Neural cell (in vitro differentiated cells): ENCODE results near the gene GCLM. TPM values are rescaled to one million over a fixed set of nuclear protein-coding genes. Genes with fewer than 3 reads are reported as not detected.

Source experiments
- H2AFZ ChIP-seq: fragments of 200-600, 300-800 bp; sonication (generic), shearing (Covaris generic); 2 replicates; pipeline ENCODE4 v1.6.0; 2014; ENCODE audit warnings: low read depth, mild to moderate bottlenecking, antibody characterized with exemption, low read length, moderate library complexity
- H3F3A ChIP-seq: fragments of 200-600 bp; shearing (Covaris generic); 2 replicates; pipeline ENCODE4 v1.6.1; 2016; ENCODE audit warnings: mild to moderate bottlenecking, moderate library complexity, mixed read lengths, antibody characterized with exemption, low read length; ENCODE audit not compliant: insufficient read depth, poor library complexity, severe bottlenecking
- H3K27ac ChIP-seq: fragments of 200-600, 300-800 bp; sonication (generic), shearing (Covaris generic); 2 replicates; pipeline ENCODE4 v1.5.1; 2014; ENCODE audit warnings: mild to moderate bottlenecking, low read length, moderate library complexity
- H3K27me3 ChIP-seq: fragments of 300-800, 200-600 bp; sonication (generic), shearing (Covaris generic); 2 replicates; pipeline ENCODE4 v1.6.0; 2014; ENCODE audit warnings: mild to moderate bottlenecking, low read depth, low read length, moderate library complexity; ENCODE audit not compliant: insufficient read depth
- H3K36me3 ChIP-seq: fragments of 300-800, 200-600 bp; sonication (generic), shearing (Covaris generic); 2 replicates; pipeline ENCODE4 v1.5.1; 2014; ENCODE audit warnings: mild to moderate bottlenecking, antibody characterized with exemption, low read length, moderate library complexity; ENCODE audit not compliant: insufficient read depth
- H3K4me2 ChIP-seq: fragments of 300-800, 200-600 bp; sonication (generic), shearing (Covaris generic); 2 replicates; pipeline ENCODE4 v1.6.0; 2014; ENCODE audit warnings: mild to moderate bottlenecking, low read length
- H3K4me3 ChIP-seq: fragments of 300-800, 200-600 bp; sonication (generic), shearing (Covaris generic); 2 replicates; pipeline ENCODE4 v1.5.1; 2014; ENCODE audit warnings: mild to moderate bottlenecking, low read length, moderate library complexity
- H3K79me2 ChIP-seq: fragments of 200-600 bp; shearing (Covaris generic); replicated peaks from 2 replicates; pipeline ENCODE4 v1.6.0; 2014; ENCODE audit warnings: mild to moderate bottlenecking, low read length, moderate library complexity; ENCODE audit not compliant: insufficient read depth
- H3K9ac ChIP-seq: fragments of 300-800, 200-600 bp; sonication (generic), shearing (Covaris generic); 2 replicates; pipeline ENCODE4 v1.6.1; 2016; ENCODE audit warnings: mild to moderate bottlenecking, low read length, mixed read lengths
- H3K9me2 ChIP-seq: fragments of 200-600 bp; shearing (Covaris generic); 2 replicates; pipeline ENCODE4 v1.6.1; 2016; ENCODE audit warnings: mild to moderate bottlenecking, low read length, mixed read lengths; ENCODE audit not compliant: insufficient read depth
- H3K9me3 ChIP-seq: fragments of 200-600, 300-800 bp; sonication (generic), shearing (Covaris generic); 2 replicates; pipeline ENCODE4 v1.6.1; 2016; ENCODE audit warnings: mild to moderate bottlenecking, mixed run types, low read length, moderate library complexity, mixed read lengths
- H4K20me1 ChIP-seq: fragments of 200-600 bp; shearing (Covaris generic); 2 replicates; pipeline ENCODE4 v1.6.1; 2016; ENCODE audit warnings: mild to moderate bottlenecking, mixed run types; ENCODE audit not compliant: insufficient read depth
- EP300 ChIP-seq: fragments of 450-650 bp; conservative IDR thresholded peaks from 2 replicates; pipeline ENCODE4 v1.6.1; 2014; ENCODE audit warnings: antibody characterized with exemption, mild to moderate bottlenecking, moderate library complexity; ENCODE audit not compliant: poor library complexity, severe bottlenecking
- EZH2 ChIP-seq: fragments of 200-600, 300-800 bp; shearing (Covaris generic), sonication (generic); IDR thresholded peaks from 2 replicates; pipeline ENCODE4 v1.6.1; 2014; ENCODE audit warnings: antibody characterized with exemption, low read length, borderline replicate concordance, mild to moderate bottlenecking; ENCODE audit not compliant: insufficient read depth, poor library complexity, severe bottlenecking
- MXI1 ChIP-seq: fragments of 450-650 bp; conservative IDR thresholded peaks from 2 replicates; pipeline ENCODE4 v1.6.1; 2014; ENCODE audit warnings: antibody characterized with exemption, mild to moderate bottlenecking; ENCODE audit not compliant: poor library complexity, severe bottlenecking
- POLR2AphosphoS5 ChIP-seq: IDR thresholded peaks from 2 replicates; pipeline ENCODE4 v1.6.1; 2012
- RAD21 ChIP-seq: fragments of 450-650 bp; conservative IDR thresholded peaks from 2 replicates; pipeline ENCODE4 v1.6.1; 2014; ENCODE audit warnings: antibody characterized with exemption, mild to moderate bottlenecking, moderate library complexity
- REST ChIP-seq: IDR thresholded peaks from 2 replicates; pipeline ENCODE4 v1.6.1; 2012; ENCODE audit warnings: borderline replicate concordance
- SMC3 ChIP-seq: fragments of 450-650 bp; conservative IDR thresholded peaks from 2 replicates; pipeline ENCODE4 v1.6.1; 2014; ENCODE audit warnings: antibody characterized with exemption, mild to moderate bottlenecking, moderate library complexity; ENCODE audit not compliant: poor library complexity
- TAF1 ChIP-seq: IDR thresholded peaks from 2 replicates; pipeline ENCODE4 v1.6.1; 2012; ENCODE audit warnings: low read depth
- polyA plus RNA-seq: library from polyadenylated mRNA; depleted of rRNA; stranded (reverse); fragments of >200 nt; gene quantifications from 2 replicates; pipeline ENCODE4 v1.2.3, GENCODE V29; 2014
- TF ChIP-seq, protein P1 (sequence below): fragments of 450-650 bp; IDR thresholded peaks from 2 replicates; pipeline ENCODE4 v1.5.1; 2014; ENCODE audit warnings: antibody characterized with exemption, mild to moderate bottlenecking, moderate library complexity; ENCODE audit not compliant: poor library complexity, severe bottlenecking

Gene GCLM
- polyA plus RNA-seq, 1 donor from 2014 or later: 3.7 TPM

DNA sequence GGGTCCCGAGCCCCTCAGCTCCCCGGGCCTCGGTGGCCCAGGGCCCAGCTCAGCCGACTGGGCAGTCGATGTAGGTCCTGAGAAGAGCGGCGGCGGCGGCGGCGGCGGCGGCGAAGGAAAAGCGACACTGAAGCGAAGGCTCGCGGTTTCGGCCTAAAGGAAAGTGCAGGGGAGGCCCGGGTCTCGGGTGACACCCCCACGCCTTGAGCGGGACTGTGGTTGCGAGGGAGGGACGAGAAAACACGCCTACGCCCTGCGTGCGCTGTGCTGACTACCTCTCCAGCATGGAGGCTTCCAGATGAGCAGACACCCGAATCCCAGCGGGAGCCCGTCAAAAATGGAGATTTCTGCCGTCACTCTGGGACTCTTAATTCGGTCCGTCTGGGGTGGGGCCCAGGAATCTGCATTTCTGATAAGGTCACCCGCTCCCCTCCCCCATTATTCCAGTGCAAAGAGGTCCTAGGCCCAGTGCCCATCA, 61.4 kb downstream of the GCLM start:
- peak overlapping the region; percentile 91 for H3K27ac ChIP-seq
- H3K4me3 ChIP-seq: peak overlapping the region; percentile 93
- no peaks in the 10 kb centered on the region for H3K27me3 ChIP-seq
- no peaks in the 10 kb centered on the region for H3K9me2 ChIP-seq
- peak overlapping the region; percentile 90 for H2AFZ ChIP-seq
- no peaks in the 10 kb centered on the region for H4K20me1 ChIP-seq
- H3K79me2 ChIP-seq: no peaks in the 10 kb centered on the region
- H3K36me3 ChIP-seq: peaks cover 2% of the 10 kb centered on the region
- peak overlapping the region; percentile 53 for H3K4me2 ChIP-seq
- H3K9me3 ChIP-seq: no peaks in the 10 kb centered on the region
- TF ChIP-seq REST (no peak), TAF1 (no peak), MXI1 (no peak), POLR2AphosphoS5 (peak; percentile 64)
- peaks cover 18% of the 10 kb centered on the region for H3F3A ChIP-seq
- peak overlapping the region; percentile 89 for H3K9ac ChIP-seq

GRCh38 chr1:93846992-93847810, 62.0 kb downstream of the GCLM start:
- Histone ChIP-seq H3K36me3 (peaks cover 6% of the 10 kb centered on the region), H3F3A (peaks cover 18% of the 10 kb centered on the region), H3K4me2 (peak overlapping the region; percentile 53), H3K79me2 (no peaks in the 10 kb centered on the region), H3K4me3 (peak overlapping the region; percentile 93), H3K27me3 (no peaks in the 10 kb centered on the region), H3K27ac (peak overlapping the region; percentile 91), H4K20me1 (no peaks in the 10 kb centered on the region), H3K9me2 (no peaks in the 10 kb centered on the region), H2AFZ (peak overlapping the region; percentile 90), H3K9ac (peak overlapping the region; percentile 89), H3K9me3 (no peaks in the 10 kb centered on the region)
- TF ChIP-seq TAF1 (peak; percentile 67), RAD21 (no peak), POLR2AphosphoS5 (peak; percentile 82), MXI1 (peak; percentile 25)
- TF ChIP-seq, protein P1, sequence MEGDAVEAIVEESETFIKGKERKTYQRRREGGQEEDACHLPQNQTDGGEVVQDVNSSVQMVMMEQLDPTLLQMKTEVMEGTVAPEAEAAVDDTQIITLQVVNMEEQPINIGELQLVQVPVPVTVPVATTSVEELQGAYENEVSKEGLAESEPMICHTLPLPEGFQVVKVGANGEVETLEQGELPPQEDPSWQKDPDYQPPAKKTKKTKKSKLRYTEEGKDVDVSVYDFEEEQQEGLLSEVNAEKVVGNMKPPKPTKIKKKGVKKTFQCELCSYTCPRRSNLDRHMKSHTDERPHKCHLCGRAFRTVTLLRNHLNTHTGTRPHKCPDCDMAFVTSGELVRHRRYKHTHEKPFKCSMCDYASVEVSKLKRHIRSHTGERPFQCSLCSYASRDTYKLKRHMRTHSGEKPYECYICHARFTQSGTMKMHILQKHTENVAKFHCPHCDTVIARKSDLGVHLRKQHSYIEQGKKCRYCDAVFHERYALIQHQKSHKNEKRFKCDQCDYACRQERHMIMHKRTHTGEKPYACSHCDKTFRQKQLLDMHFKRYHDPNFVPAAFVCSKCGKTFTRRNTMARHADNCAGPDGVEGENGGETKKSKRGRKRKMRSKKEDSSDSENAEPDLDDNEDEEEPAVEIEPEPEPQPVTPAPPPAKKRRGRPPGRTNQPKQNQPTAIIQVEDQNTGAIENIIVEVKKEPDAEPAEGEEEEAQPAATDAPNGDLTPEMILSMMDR: peak; percentile 6

DNA sequence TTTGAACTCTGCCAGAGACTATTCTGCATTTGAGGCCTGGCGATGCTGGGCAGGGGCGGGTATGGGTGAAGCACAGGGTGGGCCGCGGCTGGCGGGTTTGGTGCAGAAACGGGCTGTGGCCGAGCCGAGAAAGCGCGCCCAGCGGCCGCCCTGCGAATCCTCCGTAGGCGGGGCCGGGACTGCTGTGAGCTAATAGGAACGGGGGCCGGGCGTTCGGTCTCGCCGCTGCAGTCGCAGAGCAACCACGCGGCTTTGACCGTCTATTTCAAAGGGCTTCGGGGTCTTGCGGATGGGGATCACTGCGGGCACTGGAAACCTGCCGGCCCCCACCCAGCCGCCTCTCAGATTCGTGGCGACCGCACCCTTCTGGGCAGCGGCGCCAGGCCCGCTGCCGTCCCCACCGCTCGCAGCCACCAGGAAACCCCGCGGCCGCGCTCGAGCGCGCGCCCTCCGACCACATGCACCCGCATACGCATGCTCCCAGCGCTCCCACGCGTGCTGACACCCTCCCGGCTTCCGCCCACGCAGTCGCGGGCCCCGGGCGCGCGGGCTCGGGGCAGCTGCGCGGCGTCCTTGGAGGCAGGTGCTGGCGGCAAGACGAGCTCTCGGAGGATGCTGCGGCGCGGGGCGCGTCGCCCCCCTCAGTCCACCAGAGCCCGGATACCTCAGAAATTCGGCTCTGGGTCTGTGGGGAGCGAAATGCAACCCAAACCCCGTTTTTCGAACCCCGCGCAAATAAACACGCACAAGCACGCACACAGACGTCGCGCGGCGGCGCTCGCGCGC, 62.8 kb downstream of the GCLM start:
- H3K27me3 ChIP-seq: no peaks in the 10 kb centered on the region
- H4K20me1 ChIP-seq: no peaks in the 10 kb centered on the region
- H3F3A ChIP-seq: peaks cover 18% of the 10 kb centered on the region
- no peaks in the 10 kb centered on the region for H3K79me2 ChIP-seq
- H3K4me3 ChIP-seq: peak overlapping the region; percentile 93
- H2AFZ ChIP-seq: peak overlapping the region; percentile 69
- no peaks in the 10 kb centered on the region for H3K9me2 ChIP-seq
- H3K36me3 ChIP-seq: peaks cover 6% of the 10 kb centered on the region
- H3K27ac ChIP-seq: peak overlapping the region; percentile 91
- H3K4me2 ChIP-seq: peak overlapping the region; percentile 94
- peak overlapping the region; percentile 89 for H3K9ac ChIP-seq
- no peaks in the 10 kb centered on the region for H3K9me3 ChIP-seq
- TF ChIP-seq EP300: peak; percentile 50
- TF ChIP-seq EZH2: no peak
- peak; percentile 78 for TF ChIP-seq POLR2AphosphoS5
- TF ChIP-seq SMC3: peak; percentile 28
- TF ChIP-seq, protein P1: peak; percentile 62
